ENCODE measurements around the gene DNAJC1. TPM values are rescaled to one million over a fixed set of nuclear protein-coding genes. Genes with fewer than 3 reads are reported as not detected.
A peak's percentile ranks its signal among the peaks of the same experiment; 100 is the strongest.

Gene DNAJC1
- polyA plus RNA-seq, 1 donor (not counting 4 experiments of a cell fraction or from before 2014, with no cell fraction given), result 24.8 TPM

GRCh38 chr10:21727452-21728168 lies 275.9 kb downstream of the DNAJC1 start:
- Histone ChIP-seq H3K27me3 (ENCODE audit: control insufficient read depth, extremely low read depth, insufficient read depth, low read length) (no peaks in the 10 kb centered on the region), H3K4me3 (ENCODE audit: control insufficient read depth in 2 of 3, extremely low read depth in 1 of 3, insufficient read depth in 2 of 3, low read depth in 1 of 3, low read length in 3 of 3) (peak overlapping the region; percentile 3 to 68 (median 43)), H3K79me2 (ENCODE audit: control insufficient read depth, insufficient read depth, low read length) (no peaks in the 10 kb centered on the region), H3K9me1 (ENCODE audit: control insufficient read depth, extremely low read depth, insufficient read depth, low read length) (no peaks in the 10 kb centered on the region), H3K9me3 (ENCODE audit: control insufficient read depth, low read depth, low read length) (no peaks in the 10 kb centered on the region), H3K9ac (ENCODE audit: control insufficient read depth, extremely low read depth, insufficient read depth, low read length) (peak overlapping the region; percentile 24), H3K27ac (ENCODE audit: control insufficient read depth, insufficient read depth, low read length) (peak overlapping the region; percentile 73), H3K4me2 (ENCODE audit: control insufficient read depth, extremely low read depth, insufficient read depth, low read depth, low read length) (peak overlapping the region; percentile 94), H3K36me3 (ENCODE audit: control insufficient read depth in 2 of 2, extremely low read depth in 1 of 2, insufficient read depth in 2 of 2, low read length in 2 of 2) (peaks cover 0 to 4% of the 10 kb centered on the region in 2 experiments), H4K20me1 (ENCODE audit: control insufficient read depth, extremely low read depth, insufficient read depth, low read length) (no peaks in the 10 kb centered on the region), H2AFZ (ENCODE audit: control insufficient read depth, low read length) (no peak overlapping the region), H3K4me1 (ENCODE audit: control insufficient read depth, extremely low read depth, insufficient read depth, low read length) (peaks cover 44% of the 10 kb centered on the region)
- dilution Hi-C loops (cut with MboI; ENCODE audit: extremely low pct_ligation_motif_present, low sequenced_read_pairs), result no loop called here
- FAIRE-seq (peak; percentile 99), DNase-seq (ENCODE audit: low read depth, low spot score) (peak; percentile 40)
- no peak for TF ChIP-seq EZH2 (IDR thresholded peaks at IDR 0.05; ENCODE audit: low read length)
- TF ChIP-seq CTCF (optimal IDR thresholded peaks at IDR 0.05 in 1 of 3, IDR thresholded peaks at IDR 0.05 in 1 of 3, conservative IDR thresholded peaks at IDR 0.05 in 1 of 3; ENCODE audit: extremely low read depth in 1 of 3, insufficient read depth in 2 of 3, low read length in 3 of 3), result no peak

DNA sequence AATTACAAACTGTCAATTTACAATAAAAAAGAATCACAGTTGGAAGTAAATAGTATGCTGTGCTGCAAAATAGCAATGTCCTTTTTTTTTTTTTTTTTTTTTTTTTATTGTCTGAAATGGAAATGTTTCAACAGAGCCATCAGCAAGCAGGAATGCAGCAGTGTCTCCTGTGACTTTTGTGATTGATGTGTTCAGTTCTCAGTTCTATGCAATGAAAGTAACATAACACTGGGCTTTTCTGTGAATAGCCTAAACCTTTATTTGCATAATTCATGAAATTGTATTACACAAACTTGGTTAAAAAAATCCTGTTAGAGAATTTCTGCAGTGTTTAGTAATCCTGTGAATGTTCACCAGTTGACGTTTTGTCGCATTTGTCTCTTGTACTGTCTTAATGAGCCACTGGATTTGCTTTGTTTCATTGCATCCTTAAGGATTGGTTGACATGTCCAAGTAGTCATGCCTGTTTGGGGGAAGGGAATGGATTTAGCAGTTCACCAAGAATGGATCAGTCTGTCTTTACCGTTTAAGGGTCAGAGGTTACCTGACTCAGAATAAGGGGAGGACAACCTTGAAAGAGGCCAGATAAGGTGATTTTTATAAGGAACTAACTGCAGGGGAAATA lies 276.8 kb downstream of the DNAJC1 start:
- TF ChIP-seq CTCF (optimal IDR thresholded peaks at IDR 0.05 in 1 of 3, IDR thresholded peaks at IDR 0.05 in 1 of 3, conservative IDR thresholded peaks at IDR 0.05 in 1 of 3; ENCODE audit: extremely low read depth in 1 of 3, insufficient read depth in 2 of 3, low read length in 3 of 3) (no peak), EZH2 (IDR thresholded peaks at IDR 0.05; ENCODE audit: low read length) (no peak)
- Histone ChIP-seq H4K20me1 (ENCODE audit: control insufficient read depth, extremely low read depth, insufficient read depth, low read length) (no peaks in the 10 kb centered on the region), H3K36me3 (ENCODE audit: control insufficient read depth in 2 of 2, extremely low read depth in 1 of 2, insufficient read depth in 2 of 2, low read length in 2 of 2) (no peaks in the 10 kb centered on the region), H3K4me1 (ENCODE audit: control insufficient read depth, extremely low read depth, insufficient read depth, low read length) (peaks cover 44% of the 10 kb centered on the region), H3K9ac (ENCODE audit: control insufficient read depth, extremely low read depth, insufficient read depth, low read length) (no peak overlapping the region), H2AFZ (ENCODE audit: control insufficient read depth, low read length) (no peak overlapping the region), H3K27me3 (ENCODE audit: control insufficient read depth, extremely low read depth, insufficient read depth, low read length) (no peaks in the 10 kb centered on the region), H3K4me2 (ENCODE audit: control insufficient read depth, extremely low read depth, insufficient read depth, low read depth, low read length) (peak overlapping the region; percentile 94), H3K79me2 (ENCODE audit: control insufficient read depth, insufficient read depth, low read length) (no peaks in the 10 kb centered on the region), H3K9me3 (ENCODE audit: control insufficient read depth, low read depth, low read length) (no peaks in the 10 kb centered on the region), H3K27ac (ENCODE audit: control insufficient read depth, insufficient read depth, low read length) (peak overlapping the region; percentile 73), H3K4me3 (ENCODE audit: control insufficient read depth in 2 of 3, extremely low read depth in 1 of 3, insufficient read depth in 2 of 3, low read depth in 1 of 3, low read length in 3 of 3) (peak overlapping the region in 2 of 3 experiments; percentile 43 to 68), H3K9me1 (ENCODE audit: control insufficient read depth, extremely low read depth, insufficient read depth, low read length) (no peaks in the 10 kb centered on the region)
- dilution Hi-C loops (cut with MboI; ENCODE audit: extremely low pct_ligation_motif_present, low sequenced_read_pairs), result no loop called here
- DNase-seq (ENCODE audit: low read depth, low spot score), result no peak
- FAIRE-seq, result peak; percentile 61
